Motor neuron (in vitro differentiated cells): ENCODE data around the gene EVA1B. TPM values are rescaled to one million over a fixed set of nuclear protein-coding genes. Genes with fewer than 3 reads are reported as not detected.
A peak's percentile ranks its signal among the peaks of the same experiment; 100 is the strongest.

ENCODE experiments used
- ATAC-seq, 8 experiments: fragments of 200-7000 bp; cut with Tn5 transposase; replicated peaks in 6 of 8; 2 replicates each; pipeline ENCODE4 v1.8.0; 2021; ENCODE audit warnings: mild to moderate bottlenecking in 8 of 8, moderate library complexity in 8 of 8
- H3K27ac ChIP-seq, 2 donors: fragments of 250-450 bp; sonication (Bioruptor Pico); 2 replicates each; pipeline ENCODE4 v1.9.0; 2021; ENCODE audit warnings: antibody characterized with exemption in 2 of 2, mild to moderate bottlenecking in 2 of 2, moderate library complexity in 1 of 2
- H3K4me1 ChIP-seq, 2 donors: fragments of 250-450 bp; sonication (Bioruptor Pico); replicated peaks in 1 of 2; 2 replicates each; pipeline ENCODE4 v1.6.1; 2021; ENCODE audit warnings: antibody characterized with exemption in 2 of 2, mild to moderate bottlenecking in 2 of 2, moderate library complexity in 1 of 2
- H3K4me3 ChIP-seq, 5 donors: fragments of 250-450 bp; sonication (Bioruptor Pico); 2 replicates each; pipeline ENCODE4 v1.9.0; 2021; ENCODE audit warnings: antibody characterized with exemption in 5 of 5, mild to moderate bottlenecking in 5 of 5, moderate library complexity in 4 of 5
- WGBS, 10 experiments: fragments of 450-650 bp; shearing (Covaris generic); methylation state at CpG; one replicate each; pipeline ENCODE4 v1.0.0; 2022; 5-methylcytosine and 5-hydroxymethylcytosine counted together
- in situ Hi-C, 9 experiments: fragments of 400-800 bp; cut with MboI; loops; one replicate each; pipeline ENCODE4 v1.15.0; 2021; ENCODE audit warnings: low sequenced_read_pairs in 9 of 9, low pct_unique_long_range_greater_than_20kb in 2 of 9; ENCODE audit not compliant: unreplicated experiment in 9 of 9
- total RNA-seq, 8 experiments: library from RNA; unstranded; fragments of 300-600 nt; gene quantifications; 2 replicates each; pipeline versions ENCODE4 v1.2.3 to v1.2.4, GENCODE V29; 2022

The EVA1B gene
- total RNA-seq, 8 experiments from 2014 or later: 7.6 to 43.0 (median 12.6) TPM

DNA sequence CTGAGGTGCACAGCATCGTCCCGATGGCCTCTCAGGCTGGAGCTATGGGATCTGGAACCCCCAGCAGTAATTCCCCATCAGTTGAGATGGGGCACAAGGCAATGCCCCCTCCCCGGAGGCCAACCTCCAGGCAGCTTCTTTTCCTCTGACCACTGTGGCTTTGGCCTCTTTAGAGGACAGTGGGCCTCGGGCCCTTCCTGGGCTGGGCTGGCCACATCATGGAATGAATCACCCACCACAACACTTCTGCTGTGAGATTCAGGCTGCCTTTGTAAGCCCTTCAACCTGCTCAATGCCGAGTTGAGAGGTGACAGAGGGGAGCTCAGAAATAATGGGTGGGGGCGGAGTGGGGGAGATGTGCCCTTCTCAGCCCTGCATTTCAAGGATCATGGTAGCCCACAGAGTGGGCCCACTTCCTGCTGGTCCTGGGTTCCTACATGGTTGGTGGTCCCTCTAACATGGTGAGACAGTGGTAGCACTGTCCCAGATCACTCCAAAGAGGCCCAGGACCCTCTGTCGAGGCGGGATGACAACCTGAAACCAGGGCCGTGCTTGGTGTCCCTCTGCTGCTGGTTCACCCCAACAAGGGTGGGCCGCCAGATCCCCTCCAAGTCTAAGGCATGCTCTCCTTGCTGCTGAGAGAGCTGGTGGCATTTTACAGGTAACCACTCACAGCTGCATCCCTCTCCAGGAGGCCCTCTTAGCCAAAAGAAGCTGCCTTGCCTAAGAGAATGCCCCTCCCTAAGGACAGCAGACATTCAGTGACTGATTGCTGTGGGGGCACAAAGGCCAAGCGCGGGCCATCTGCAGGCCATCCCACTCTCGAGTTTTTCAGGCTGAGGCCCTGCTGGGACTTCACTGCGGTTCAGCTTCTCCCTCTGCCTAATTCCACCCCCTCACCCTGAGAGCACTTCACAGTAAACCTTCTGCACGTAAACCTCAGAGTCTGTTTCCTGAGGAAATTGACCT lies 29.7 kb upstream of the EVA1B start:
- H3K4me3 ChIP-seq: no peak overlapping the region
- in situ Hi-C loops: no loop called here
- H3K4me1 ChIP-seq: peaks cover 35 to 42% of the 10 kb centered on the region in 2 donors
- H3K27ac ChIP-seq: peak overlapping the region in 1 of 2 donors; percentile 29
- no peak for ATAC-seq
- 13 to 93% (median 46%) methylated on average over 2 to 12 of the region's 15 CpGs; no CpG with 5 or more reads in 3 of the 10 experiments for WGBS, 10 experiments

DNA sequence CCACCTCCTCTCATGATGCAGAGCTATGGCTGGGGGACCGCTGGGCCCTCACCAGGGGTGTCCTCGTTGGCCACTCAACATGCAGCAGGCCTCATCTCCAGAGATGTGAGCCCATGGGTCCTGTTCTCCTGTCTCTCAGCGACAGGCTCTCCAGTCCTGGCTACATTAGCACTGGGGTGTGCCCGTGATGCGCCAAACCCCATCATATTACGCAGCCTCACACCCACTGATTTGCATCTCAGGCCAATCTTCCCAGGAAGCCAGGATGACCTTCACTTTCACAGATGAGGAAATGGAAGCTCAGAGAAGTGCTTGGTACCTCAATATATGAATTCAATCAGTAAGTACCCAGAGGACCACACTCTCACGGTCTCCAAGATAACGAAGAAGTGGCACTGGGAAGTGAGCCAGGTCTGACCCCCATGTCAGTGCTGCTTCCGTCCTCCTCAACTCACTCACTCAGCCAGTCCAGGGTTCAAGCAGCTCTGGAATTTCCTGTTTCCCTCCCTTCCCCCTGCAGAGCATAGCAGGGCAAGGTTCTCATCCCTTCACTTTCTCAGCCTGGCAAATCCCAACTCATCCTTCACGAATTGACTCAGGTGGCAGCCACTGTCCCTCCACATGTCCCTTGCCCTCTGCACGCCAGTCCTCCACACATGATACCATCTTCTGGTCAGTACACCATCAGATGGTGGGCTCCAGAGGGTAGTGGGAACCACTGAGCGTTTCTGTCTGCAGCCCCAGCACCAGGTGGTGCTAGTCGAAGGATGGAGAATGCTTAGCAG lies 28.9 kb upstream of the EVA1B start:
- peak in 3 of 8 experiments; percentile 71 to 76 (median 73) for ATAC-seq
- 0 to 95% (median 73%) methylated on average over 1 to 11 of the region's 13 CpGs; no CpG with 5 or more reads in 2 of the 10 experiments for WGBS, 10 experiments
- in situ Hi-C loops: no loop called here
- Histone ChIP-seq H3K4me3 (no peak overlapping the region), H3K4me1 (peaks cover 35 to 42% of the 10 kb centered on the region in 2 donors), H3K27ac (peak overlapping the region in 1 of 2 donors; percentile 32)

DNA sequence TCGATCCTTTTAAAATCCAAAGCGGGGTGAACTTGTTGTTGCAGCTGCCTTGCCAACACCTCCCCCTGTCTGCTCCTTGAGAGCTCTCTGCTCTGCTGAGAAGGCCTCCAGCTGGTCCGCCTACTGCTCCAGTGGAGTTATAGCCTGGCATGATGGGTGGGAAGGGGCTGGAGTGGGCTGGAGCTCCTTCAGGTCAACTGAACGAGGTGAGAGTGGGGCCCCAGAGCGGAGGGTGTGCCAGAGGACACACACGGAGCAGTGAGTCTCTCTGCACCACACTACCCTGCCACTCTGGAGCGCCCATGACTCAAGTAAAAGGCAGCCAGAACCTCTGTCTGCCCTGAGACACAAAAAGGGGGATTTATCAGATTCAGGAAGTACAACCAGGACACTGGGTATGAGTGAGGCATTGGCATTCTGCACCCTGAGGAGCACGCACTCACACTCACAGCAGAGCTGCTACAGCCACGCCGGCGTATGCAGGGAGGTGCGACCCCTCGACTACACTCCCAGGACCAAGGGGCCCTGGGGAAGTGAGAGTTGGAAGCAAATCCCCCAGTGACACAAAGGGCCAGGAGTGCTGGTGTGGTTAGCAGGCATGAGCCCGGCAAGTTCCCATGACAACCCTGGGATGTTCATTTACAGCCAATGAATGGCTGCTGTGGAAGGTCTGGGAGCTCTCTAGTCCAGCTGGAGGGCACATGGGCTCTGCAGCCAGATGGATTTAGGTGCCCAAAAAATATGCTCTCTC lies 28.0 kb upstream of the EVA1B start:
- 0 to 70% (median 52%) methylated on average over 1 to 8 of the region's 14 CpGs; no CpG with 5 or more reads in 4 of the 10 experiments for WGBS, 10 experiments
- Histone ChIP-seq H3K27ac (peak overlapping the region; percentile 16 to 46), H3K4me3 (no peak overlapping the region), H3K4me1 (peaks cover 35 to 42% of the 10 kb centered on the region in 2 donors)
- ATAC-seq: peak; percentile 43 to 90 (median 76)
- in situ Hi-C loops: no loop called here

DNA sequence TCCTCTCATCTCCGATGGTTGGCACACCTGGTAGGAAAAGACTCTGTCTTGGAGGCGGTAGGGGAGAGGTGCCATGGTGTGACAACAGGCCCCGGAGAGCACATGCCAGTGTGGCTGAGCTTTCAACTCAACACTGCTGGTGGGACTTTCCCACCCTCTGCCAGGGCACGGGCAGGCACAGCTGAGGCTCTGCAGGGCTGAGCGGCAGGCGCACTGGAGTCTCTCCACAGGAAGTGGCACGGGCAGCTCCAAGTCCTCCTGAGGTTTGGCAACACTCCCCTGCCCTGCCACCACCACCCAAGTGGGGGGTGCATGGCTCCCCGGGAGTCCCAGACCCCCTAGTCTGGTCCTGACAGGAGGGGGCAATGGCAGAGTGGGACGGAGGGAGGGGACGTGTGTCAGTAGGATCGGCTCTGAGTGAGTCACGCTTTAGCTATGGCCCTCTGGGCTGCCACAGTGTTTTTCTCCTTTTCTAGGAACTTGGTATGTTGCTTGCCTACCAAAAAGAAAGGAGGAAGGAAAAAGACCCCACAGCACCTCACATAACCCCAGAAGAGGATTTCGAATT lies 27.3 kb upstream of the EVA1B start:
- 19 to 93% (median 87%) methylated on average over 1 to 10 of the region's 13 CpGs; no CpG with 5 or more reads in 3 of the 10 experiments for WGBS, 10 experiments
- Histone ChIP-seq H3K27ac (peak overlapping the region in 1 of 2 donors; percentile 46), H3K4me1 (peaks cover 35 to 42% of the 10 kb centered on the region in 2 donors), H3K4me3 (no peak overlapping the region)
- in situ Hi-C loops: no loop called here
- ATAC-seq: peak in 4 of 8 experiments; percentile 9 to 51 (median 25)

DNA sequence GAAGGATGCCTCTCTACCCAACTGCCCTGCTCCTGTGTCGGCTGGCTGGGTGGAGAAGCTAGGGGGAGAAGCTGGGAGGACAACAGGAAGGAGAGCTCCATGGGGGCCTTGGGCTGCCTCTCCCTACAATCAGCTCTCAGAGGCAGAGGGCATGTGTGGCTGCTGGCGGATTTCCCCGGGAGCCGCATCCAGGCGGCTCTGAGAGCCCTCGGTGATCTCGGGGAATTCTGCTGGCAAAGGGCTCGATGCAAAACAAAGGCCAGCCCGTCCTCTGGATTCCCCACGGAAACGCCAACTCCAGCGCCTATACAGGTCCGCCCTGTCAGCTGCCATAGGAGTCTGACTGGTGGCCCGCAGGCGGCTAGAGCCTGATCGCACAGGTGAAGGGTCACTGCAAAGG lies 26.4 kb upstream of the EVA1B start:
- WGBS, 10 experiments: 75 to 87% (median 83%) methylated on average over 3 to 11 of the region's 16 CpGs; no CpG with 5 or more reads in 4 of the 10 experiments
- peak overlapping the region in 1 of 2 donors; percentile 7 for H3K27ac ChIP-seq

DNA sequence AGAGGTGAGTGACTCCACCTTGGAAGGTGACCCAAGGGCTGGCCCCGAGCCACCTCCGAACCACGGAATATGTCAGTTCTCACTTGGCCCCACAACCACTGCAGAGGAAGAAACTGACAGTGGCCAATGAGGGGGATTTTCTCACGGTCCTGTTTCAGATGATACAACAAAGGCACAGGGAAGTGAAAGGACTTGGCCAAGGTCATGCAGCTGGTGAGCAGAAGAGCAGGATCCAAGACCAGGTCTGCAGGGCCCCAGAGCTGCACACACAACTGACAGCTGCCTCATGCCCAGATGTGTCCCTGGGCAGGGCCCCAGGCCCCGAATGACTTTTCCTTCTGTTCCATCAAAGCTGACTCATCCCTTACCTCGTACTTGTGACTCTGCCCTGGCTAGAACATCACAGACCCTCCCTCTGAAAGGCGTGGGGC lies 25.8 kb upstream of the EVA1B start:
- Histone ChIP-seq H3K4me1 (peaks cover 29 to 34% of the 10 kb centered on the region in 2 donors), H3K4me3 (no peak overlapping the region), H3K27ac (no peak overlapping the region)
- WGBS, 10 experiments: 0 to 100% (median 83%) methylated on average over 1 to 6 of the region's 7 CpGs; no CpG with 5 or more reads in 5 of the 10 experiments
- in situ Hi-C loops: no loop called here
- peak in 4 of 8 experiments; percentile 11 to 38 (median 22) for ATAC-seq

More for the DNA sequence above, 26.4 kb upstream of the EVA1B start:
- no peak overlapping the region for H3K4me3 ChIP-seq
- ATAC-seq: peak in 4 of 8 experiments; percentile 2 to 20 (median 9)
- H3K4me1 ChIP-seq: peaks cover 33 to 40% of the 10 kb centered on the region in 2 donors
- in situ Hi-C loops: no loop called here

DNA sequence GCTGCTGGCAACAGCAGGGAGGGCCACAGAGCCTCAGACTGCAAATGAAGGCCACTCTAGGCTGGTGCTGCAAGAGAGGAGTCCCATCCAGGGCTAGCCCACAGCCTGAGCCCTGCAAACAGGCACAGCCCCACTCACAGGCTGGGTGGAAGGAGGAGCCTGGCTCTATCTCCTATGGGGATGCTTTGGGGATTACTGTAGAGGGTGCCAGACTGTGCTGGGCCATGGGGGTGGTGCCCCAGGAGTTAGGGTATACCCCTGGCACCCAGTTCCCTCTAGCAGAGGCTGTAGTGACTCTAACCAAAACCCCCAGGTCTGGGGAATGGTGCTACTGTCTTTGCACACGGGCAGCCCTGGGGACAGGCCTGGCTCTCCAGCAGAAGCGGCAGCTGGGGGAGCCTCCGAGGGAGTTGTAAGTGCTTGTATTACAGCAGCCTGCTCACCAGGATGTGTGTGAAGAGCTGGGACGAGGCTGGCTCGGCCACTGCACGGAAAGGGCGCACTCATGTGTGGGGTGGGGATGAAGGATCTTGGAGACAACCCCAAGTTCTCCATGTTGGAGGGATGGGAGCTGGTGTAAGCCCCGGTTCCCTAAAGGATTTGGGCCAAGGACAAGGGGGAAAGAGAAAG lies 23.4 kb upstream of the EVA1B start:
- WGBS, 10 experiments: 93 to 100% (median 100%) methylated on average over 1 to 6 of the region's 8 CpGs; no CpG with 5 or more reads in 4 of the 10 experiments

DNA sequence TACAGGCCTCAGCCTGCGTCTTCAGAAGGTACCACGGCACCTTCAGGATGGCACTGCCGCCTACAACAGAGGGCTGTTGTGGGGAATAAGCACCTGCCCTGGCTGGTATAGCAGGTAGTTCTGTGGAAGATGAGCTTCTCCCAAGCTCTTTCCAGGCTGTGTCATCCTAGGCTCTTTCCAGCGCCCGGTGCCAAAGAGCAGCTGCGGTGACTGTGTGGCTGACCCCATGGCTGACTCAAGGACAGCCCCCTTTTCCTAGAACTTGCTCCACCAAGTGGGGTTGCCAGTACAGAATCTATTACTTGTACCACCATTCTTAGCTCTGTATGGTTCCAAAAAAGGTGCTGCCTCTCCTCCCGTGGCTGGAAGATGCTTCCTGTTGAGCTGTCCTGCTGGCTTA lies 21.9 kb upstream of the EVA1B start:
- WGBS, 10 experiments: 82 to 88% (median 86%) methylated on average over 3 to 5 of the region's 7 CpGs; no CpG with 5 or more reads in 6 of the 10 experiments
- ATAC-seq: no peak
- in situ Hi-C loops: no loop called here

More for the DNA sequence above, 23.4 kb upstream of the EVA1B start:
- Histone ChIP-seq H3K4me1 (peaks cover 10 to 12% of the 10 kb centered on the region in 2 donors), H3K27ac (no peak overlapping the region), H3K4me3 (no peak overlapping the region)
- in situ Hi-C loops: no loop called here
- ATAC-seq: no peak

DNA sequence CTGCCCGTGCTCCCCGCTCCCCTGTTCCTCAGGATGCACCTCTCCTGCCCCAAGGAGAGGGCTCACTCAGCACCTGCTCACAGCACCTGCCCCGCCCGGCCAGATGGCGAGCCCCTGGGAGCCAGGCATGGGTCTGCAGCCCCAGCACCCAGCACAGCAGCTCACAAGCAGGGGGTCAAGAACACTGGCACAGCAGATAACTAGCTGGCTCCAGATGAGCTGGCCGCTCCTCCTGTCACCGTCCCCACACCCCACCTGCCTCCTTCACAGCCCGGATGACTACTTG lies 20.9 kb upstream of the EVA1B start:
- in situ Hi-C loops: no loop called here
- 88 to 92% (median 90%) methylated on average over 2 to 5 of the region's 8 CpGs; no CpG with 5 or more reads in 6 of the 10 experiments for WGBS, 10 experiments
- no peak overlapping the region for H3K4me3 ChIP-seq
- no peak overlapping the region for H3K27ac ChIP-seq
- no peak for ATAC-seq
- no peaks in the 10 kb centered on the region for H3K4me1 ChIP-seq

More for the DNA sequence above, 21.9 kb upstream of the EVA1B start:
- Histone ChIP-seq H3K27ac (no peak overlapping the region), H3K4me1 (no peaks in the 10 kb centered on the region), H3K4me3 (no peak overlapping the region)

DNA sequence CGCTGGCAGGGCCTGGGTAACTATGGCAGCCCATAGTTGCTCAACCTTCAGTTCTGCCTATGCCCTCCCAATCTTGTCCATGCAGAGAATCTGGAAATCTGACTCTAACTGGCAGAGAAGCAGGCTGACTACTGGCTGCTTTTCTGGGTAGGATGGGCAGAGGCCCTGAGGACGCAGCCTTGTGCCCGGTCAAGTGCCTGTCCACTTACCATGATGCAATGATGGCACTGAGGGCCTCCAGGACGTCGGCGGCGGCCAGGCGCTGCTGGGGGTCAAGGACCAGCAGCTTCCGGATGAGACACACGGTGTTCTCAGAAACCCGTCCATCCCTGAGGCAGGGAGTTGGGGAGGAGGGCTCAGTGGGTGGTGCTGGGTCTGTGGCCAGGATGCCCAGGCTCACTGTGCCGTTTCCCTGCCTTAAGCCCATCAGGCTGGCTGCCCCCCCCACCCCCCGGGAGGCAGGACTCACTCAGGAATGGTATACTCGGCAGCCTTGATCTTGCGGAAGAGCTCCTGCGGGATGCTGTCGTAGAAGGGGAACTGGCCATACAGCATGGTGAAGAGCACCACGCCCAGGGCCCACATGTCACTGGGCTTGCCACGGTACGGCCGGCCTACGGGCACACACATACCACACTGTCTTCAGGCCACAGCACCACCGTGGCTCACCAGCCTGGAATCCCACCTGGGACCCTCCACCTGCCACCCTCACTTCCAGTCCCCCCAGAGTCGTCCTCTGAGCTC lies 20.4 kb upstream of the EVA1B start:
- in situ Hi-C loops: no loop called here
- 91 to 100% (median 97%) methylated on average over 2 to 15 of the region's 24 CpGs; no CpG with 5 or more reads in 4 of the 10 experiments for WGBS, 10 experiments
- H3K4me3 ChIP-seq: no peak overlapping the region
- no peak overlapping the region for H3K27ac ChIP-seq
- no peak for ATAC-seq
- no peaks in the 10 kb centered on the region for H3K4me1 ChIP-seq

DNA sequence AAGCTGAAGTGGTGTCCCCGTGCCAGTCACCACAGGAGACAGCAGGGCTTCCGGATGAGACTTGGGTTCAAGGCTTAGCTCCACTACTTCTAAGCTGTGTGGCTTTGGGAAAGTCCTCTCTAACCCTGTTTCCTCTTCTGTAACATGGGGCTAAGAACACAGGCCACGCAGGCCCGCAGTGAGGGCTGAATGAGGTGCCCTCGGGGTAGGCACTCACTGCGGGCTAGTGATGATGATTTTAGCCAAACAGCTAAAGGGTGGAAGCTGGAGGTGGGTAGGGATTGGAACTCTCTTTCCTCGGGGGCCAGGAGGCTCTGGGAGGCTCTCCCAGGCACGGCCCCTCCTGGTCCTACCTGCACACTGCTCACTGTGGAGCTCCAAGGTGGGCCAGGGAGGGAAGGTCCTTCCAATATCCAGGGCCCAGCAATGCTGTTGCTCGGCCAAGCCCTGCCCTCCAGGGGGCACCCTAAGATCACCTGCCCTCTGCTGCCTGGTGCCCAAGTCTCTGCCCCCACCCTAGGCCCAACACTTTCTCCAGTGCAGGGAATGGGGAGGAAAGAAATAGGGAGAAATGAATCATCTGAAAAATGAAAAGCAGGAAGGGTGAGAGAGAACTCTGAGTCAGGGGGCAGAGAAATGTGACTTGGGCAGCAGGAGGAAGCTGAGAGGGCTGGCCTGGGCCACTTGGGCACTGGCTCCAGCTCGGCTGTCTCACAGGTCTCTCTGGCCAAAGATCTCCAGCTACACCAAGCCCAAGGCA lies 19.2 kb upstream of the EVA1B start:
- H3K4me3 ChIP-seq: no peak overlapping the region
- in situ Hi-C loops: no loop called here
- peak; percentile 21 to 84 (median 48) for ATAC-seq
- H3K4me1 ChIP-seq: no peaks in the 10 kb centered on the region
- no peak overlapping the region for H3K27ac ChIP-seq
- 81 to 90% (median 87%) methylated on average over 4 to 9 of the region's 10 CpGs; no CpG with 5 or more reads in 6 of the 10 experiments for WGBS, 10 experiments
